Suppressor macrophage treated with lipopolysaccharide for 1 hour (primary cell): ENCODE results near the gene DDX25.

Experiments
- DNase-seq, 3 donors: peaks; one replicate each; pipeline ENCODE4 v3.0.0-alpha.2; 2020 to 2022

Gene DDX25

GRCh38 chr11:125978181-125978716 lies 73.9 kb downstream of the DDX25 start:
- no peak for DNase-seq
